Astrocyte (in vitro differentiated cells and primary cell): ENCODE results near the gene GFPT2.

Experiments used
- EZH2 ChIP-seq: IDR thresholded peaks from 2 replicates; pipeline ENCODE4 v1.6.1; 2012; ENCODE audit warnings: mild to moderate bottlenecking, low read length, inconsistent platforms; ENCODE audit not compliant: insufficient read depth
- TF ChIP-seq, protein P1 (sequence below): IDR thresholded peaks from 2 replicates; pipeline ENCODE4 v1.5.1; 2011; ENCODE audit warnings: low read depth, mild to moderate bottlenecking, inconsistent platforms, low read length, moderate library complexity; ENCODE audit not compliant: insufficient read depth

DNA sequence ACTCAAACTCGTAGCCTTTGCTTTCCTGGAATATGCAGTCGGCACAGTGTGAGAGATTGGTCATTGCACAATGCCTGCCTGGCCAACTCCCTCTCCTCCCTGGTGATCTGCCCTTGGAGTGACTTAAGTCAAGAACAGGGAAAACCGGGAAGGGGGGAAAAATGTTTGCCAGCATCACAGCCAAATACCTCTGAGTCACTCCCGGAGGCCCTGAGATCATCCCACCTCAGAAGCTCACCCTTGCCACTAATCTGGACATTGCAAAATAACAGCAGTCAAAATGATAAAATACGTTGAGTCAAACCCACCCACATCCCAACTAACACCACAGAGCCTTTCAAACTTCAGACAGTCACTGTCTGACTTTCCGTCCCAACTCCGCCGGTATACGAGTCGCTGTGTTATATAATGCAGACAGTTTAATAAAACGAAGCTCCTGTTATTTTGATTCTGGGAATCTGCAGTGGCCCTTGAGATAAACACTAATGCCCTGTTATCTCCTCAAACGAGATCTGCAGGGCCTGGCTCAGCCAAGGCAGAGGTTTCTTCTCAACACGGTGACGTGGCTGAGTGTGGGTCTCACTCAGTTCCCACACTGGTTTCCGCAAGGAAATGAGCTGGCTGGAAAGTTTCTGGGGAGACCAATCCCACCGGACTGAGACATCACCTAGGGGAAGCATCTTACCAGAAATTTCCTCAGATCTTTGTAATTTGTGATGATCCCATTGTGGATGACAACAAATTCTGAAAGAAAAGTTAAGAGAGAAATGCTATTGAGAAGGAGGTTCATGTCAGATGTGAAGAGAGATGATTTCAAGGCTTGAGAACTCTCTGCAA lies 22.1 kb downstream of the GFPT2 start:
- TF ChIP-seq, protein P1, sequence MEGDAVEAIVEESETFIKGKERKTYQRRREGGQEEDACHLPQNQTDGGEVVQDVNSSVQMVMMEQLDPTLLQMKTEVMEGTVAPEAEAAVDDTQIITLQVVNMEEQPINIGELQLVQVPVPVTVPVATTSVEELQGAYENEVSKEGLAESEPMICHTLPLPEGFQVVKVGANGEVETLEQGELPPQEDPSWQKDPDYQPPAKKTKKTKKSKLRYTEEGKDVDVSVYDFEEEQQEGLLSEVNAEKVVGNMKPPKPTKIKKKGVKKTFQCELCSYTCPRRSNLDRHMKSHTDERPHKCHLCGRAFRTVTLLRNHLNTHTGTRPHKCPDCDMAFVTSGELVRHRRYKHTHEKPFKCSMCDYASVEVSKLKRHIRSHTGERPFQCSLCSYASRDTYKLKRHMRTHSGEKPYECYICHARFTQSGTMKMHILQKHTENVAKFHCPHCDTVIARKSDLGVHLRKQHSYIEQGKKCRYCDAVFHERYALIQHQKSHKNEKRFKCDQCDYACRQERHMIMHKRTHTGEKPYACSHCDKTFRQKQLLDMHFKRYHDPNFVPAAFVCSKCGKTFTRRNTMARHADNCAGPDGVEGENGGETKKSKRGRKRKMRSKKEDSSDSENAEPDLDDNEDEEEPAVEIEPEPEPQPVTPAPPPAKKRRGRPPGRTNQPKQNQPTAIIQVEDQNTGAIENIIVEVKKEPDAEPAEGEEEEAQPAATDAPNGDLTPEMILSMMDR = no peak
- no peak for TF ChIP-seq EZH2
